HEK293 (cell line): ENCODE results near the gene FGFR2.

ENCODE experiments used
- CTCF ChIA-PET: fragments of 350-600 bp; formaldehyde crosslinking; extraction: SDS; loops from one replicate; lab custom pipeline; 2021; ENCODE audit warnings: antibody characterized with exemption; lab: Yijun Ruan, JAX
- POLR2A ChIA-PET: fragments of 300-600 bp; formaldehyde crosslinking; extraction: SDS; loops from one replicate; lab custom pipeline; 2020; ENCODE audit warnings: antibody characterized with exemption, inconsistent platforms; lab: Yijun Ruan, JAX
- H3K27ac ChIP-seq: fragments of 200-500 bp; sonication (Bioruptor generic); 2 replicates; pipeline ENCODE4 v1.5.1; 2014; ENCODE audit warnings: low read depth, low read length, control low read depth, inconsistent platforms; ENCODE audit errors: extremely low read depth
- H3K36me3 ChIP-seq, 2 experiments: fragments of 200-500 bp in 1 of 2; sonication (Bioruptor generic) in 1 of 2; 1 replicate in 1 of 2; 2 replicates in 1 of 2; pipeline ENCODE4 v1.5.1; 2014 to 2017; ENCODE audit warnings: inconsistent platforms in 2 of 2, low read length in 2 of 2; ENCODE audit not compliant: control insufficient read depth in 2 of 2, insufficient read depth in 1 of 2
- H3K4me1 ChIP-seq: fragments of 200-500 bp; sonication (Bioruptor generic); 2 replicates; pipeline ENCODE4 v1.5.1; 2014; ENCODE audit warnings: mild to moderate bottlenecking, low read length, inconsistent platforms; ENCODE audit not compliant: control insufficient read depth, insufficient read depth
- H3K4me3 ChIP-seq: 2 replicates; pipeline ENCODE4 v1.5.1; 2011; ENCODE audit warnings: low read depth, mild to moderate bottlenecking, control low read depth, low read length, moderate library complexity
- H3K9me3 ChIP-seq: fragments of 200-500 bp; sonication (Bioruptor generic); 2 replicates; pipeline ENCODE4 v1.5.1; 2014; ENCODE audit warnings: low read depth, low read length, inconsistent platforms; ENCODE audit not compliant: control insufficient read depth, insufficient read depth
- BCL11B ChIP-seq: fragments of 450-650 bp; formaldehyde crosslinking; IDR thresholded peaks from 2 replicates; pipeline ENCODE4 v1.5.1; 2016; ENCODE audit warnings: low read depth, missing biosample characterization, missing genetic modification characterization
- ELK4 ChIP-seq: IDR thresholded peaks from 2 replicates; pipeline ENCODE4 v1.6.1; 2011; ENCODE audit warnings: mild to moderate bottlenecking, low read depth, low read length, borderline replicate concordance
- GFI1B ChIP-seq: fragments of 450-650 bp; formaldehyde crosslinking; IDR thresholded peaks from 2 replicates; pipeline ENCODE4 v1.5.1; 2016; ENCODE audit warnings: missing biosample characterization, missing genetic modification characterization
- GLIS2 ChIP-seq: fragments of 450-650 bp; formaldehyde crosslinking; IDR thresholded peaks from 2 replicates; pipeline ENCODE4 v1.5.1; 2016; ENCODE audit warnings: missing biosample characterization, missing genetic modification characterization
- KLF1 ChIP-seq: fragments of 450-650 bp; formaldehyde crosslinking; IDR thresholded peaks from 2 replicates; pipeline ENCODE4 v1.5.1; 2016; ENCODE audit warnings: missing biosample characterization, missing genetic modification characterization
- OVOL3 ChIP-seq: fragments of 450-650 bp; formaldehyde crosslinking; IDR thresholded peaks from 2 replicates; pipeline ENCODE4 v1.5.1; 2016; ENCODE audit warnings: missing biosample characterization, missing genetic modification characterization
- TSHZ1 ChIP-seq: fragments of 450-650 bp; formaldehyde crosslinking; IDR thresholded peaks from 2 replicates; pipeline ENCODE4 v1.5.1; 2016; ENCODE audit warnings: missing biosample characterization, missing genetic modification characterization, borderline replicate concordance
- ZBTB17 ChIP-seq: fragments of 450-650 bp; formaldehyde crosslinking; IDR thresholded peaks from 2 replicates; pipeline ENCODE4 v1.5.1; 2016; ENCODE audit warnings: missing biosample characterization, missing genetic modification characterization
- ZBTB21 ChIP-seq: fragments of 450-650 bp; formaldehyde crosslinking; IDR thresholded peaks from 2 replicates; pipeline ENCODE4 v1.5.1; 2017; ENCODE audit warnings: missing biosample characterization, missing genetic modification characterization
- ZBTB48 ChIP-seq: fragments of 450-650 bp; formaldehyde crosslinking; IDR thresholded peaks from 2 replicates; pipeline ENCODE4 v1.5.1; 2016; ENCODE audit warnings: missing biosample characterization, missing genetic modification characterization
- ZBTB49 ChIP-seq: fragments of 450-650 bp; formaldehyde crosslinking; IDR thresholded peaks from 2 replicates; pipeline ENCODE4 v1.5.1; 2016; ENCODE audit warnings: missing biosample characterization, missing genetic modification characterization, low read depth
- ZBTB6 ChIP-seq: fragments of 450-650 bp; formaldehyde crosslinking; IDR thresholded peaks from 2 replicates; pipeline ENCODE4 v1.5.1; 2017; ENCODE audit warnings: missing biosample characterization, missing genetic modification characterization
- ZBTB7A ChIP-seq: fragments of 450-650 bp; formaldehyde crosslinking; IDR thresholded peaks from 2 replicates; pipeline ENCODE4 v1.5.1; 2016; ENCODE audit warnings: low read depth, missing biosample characterization, missing genetic modification characterization
- ZFP69B ChIP-seq: fragments of 450-650 bp; formaldehyde crosslinking; IDR thresholded peaks from 2 replicates; pipeline ENCODE4 v1.5.1; 2016; ENCODE audit warnings: missing biosample characterization, missing genetic modification characterization
- ZNF112 ChIP-seq: fragments of 450-650 bp; formaldehyde crosslinking; IDR thresholded peaks from 2 replicates; pipeline ENCODE4 v1.5.0; 2017; ENCODE audit warnings: missing biosample characterization, missing genetic modification characterization
- ZNF2 ChIP-seq: fragments of 450-650 bp; formaldehyde crosslinking; IDR thresholded peaks from 2 replicates; pipeline ENCODE4 v1.5.1; 2016; ENCODE audit warnings: missing biosample characterization, missing genetic modification characterization
- ZNF23 ChIP-seq: fragments of 450-650 bp; formaldehyde crosslinking; IDR thresholded peaks from 2 replicates; pipeline ENCODE4 v1.5.1; 2016; ENCODE audit warnings: missing biosample characterization, missing genetic modification characterization, borderline replicate concordance
- ZNF37A ChIP-seq: fragments of 450-650 bp; IDR thresholded peaks from 2 replicates; pipeline ENCODE4 v1.5.1; 2018; ENCODE audit warnings: missing biosample characterization, missing genetic modification characterization
- ZNF433 ChIP-seq: fragments of 450-650 bp; formaldehyde crosslinking; IDR thresholded peaks from 2 replicates; pipeline ENCODE4 v1.5.1; 2016; ENCODE audit warnings: missing biosample characterization, missing genetic modification characterization, low read depth
- ZNF473 ChIP-seq: fragments of 450-650 bp; formaldehyde crosslinking; IDR thresholded peaks from 2 replicates; pipeline ENCODE4 v1.5.1; 2017; ENCODE audit warnings: missing biosample characterization, missing genetic modification characterization
- ZNF48 ChIP-seq: fragments of 450-650 bp; formaldehyde crosslinking; IDR thresholded peaks from 2 replicates; pipeline ENCODE4 v1.5.1; 2016; ENCODE audit warnings: missing biosample characterization, missing genetic modification characterization
- ZNF561 ChIP-seq: fragments of 450-650 bp; IDR thresholded peaks from 2 replicates; pipeline ENCODE4 v1.5.1; 2018; ENCODE audit warnings: missing biosample characterization, missing genetic modification characterization, borderline replicate concordance
- ZNF596 ChIP-seq: fragments of 450-650 bp; IDR thresholded peaks from 2 replicates; pipeline ENCODE4 v1.5.0; 2018; ENCODE audit warnings: missing biosample characterization, mild to moderate bottlenecking, missing genetic modification characterization, moderate library complexity
- ZNF623 ChIP-seq: fragments of 450-650 bp; formaldehyde crosslinking; IDR thresholded peaks from 2 replicates; pipeline ENCODE4 v1.5.1; 2016; ENCODE audit warnings: missing biosample characterization, missing genetic modification characterization
- ZNF747 ChIP-seq: fragments of 450-650 bp; formaldehyde crosslinking; IDR thresholded peaks from 2 replicates; pipeline ENCODE4 v1.5.1; 2016; ENCODE audit warnings: missing biosample characterization, missing genetic modification characterization
- ZNF776 ChIP-seq: fragments of 450-650 bp; formaldehyde crosslinking; IDR thresholded peaks from 2 replicates; pipeline ENCODE4 v1.5.0; 2017; ENCODE audit warnings: missing biosample characterization, missing genetic modification characterization, borderline replicate concordance
- ZNF777 ChIP-seq: fragments of 450-650 bp; formaldehyde crosslinking; IDR thresholded peaks from 2 replicates; pipeline ENCODE4 v1.5.1; 2017; ENCODE audit warnings: missing biosample characterization, missing genetic modification characterization, borderline replicate concordance
- ZSCAN4 ChIP-seq: fragments of 450-650 bp; formaldehyde crosslinking; IDR thresholded peaks from 2 replicates; pipeline ENCODE4 v1.5.1; 2017; ENCODE audit warnings: missing biosample characterization, missing genetic modification characterization
- ZSCAN5A ChIP-seq: fragments of 450-650 bp; formaldehyde crosslinking; IDR thresholded peaks from 2 replicates; pipeline ENCODE4 v1.5.1; 2016; ENCODE audit warnings: missing biosample characterization, missing genetic modification characterization

Gene FGFR2

GRCh38 chr10:121590772-121591171, 7.5 kb downstream of the FGFR2 start:
- Histone ChIP-seq H3K27ac (no peak overlapping the region), H3K36me3 (peaks cover 0 to 28% of the 10 kb centered on the region in 2 experiments)
- TF ChIP-seq ZNF433, result no peak
- 0 out of 2 replicates have a peak, but pooled peaks have one; percentile 28 for TF ChIP-seq ZSCAN4 (tag by site-specific recombination)
- TF ChIP-seq ZBTB6, result no peak
- no peak for TF ChIP-seq ZNF747 (tag by site-specific recombination)
- peak; percentile 43; the same call in 1 of the 2 replicates for TF ChIP-seq ZNF596
- TF ChIP-seq ZNF776 (tag by site-specific recombination), result no peak
- TF ChIP-seq ZNF37A (tag by site-specific recombination), result no peak
- no peak for TF ChIP-seq OVOL3 (tag by site-specific recombination)
- TF ChIP-seq ZBTB49, result no peak
- TF ChIP-seq ELK4, result no peak
- TF ChIP-seq ZNF112 (tag by site-specific recombination), result no peak
- TF ChIP-seq ZNF623, result no peak
- no peak for TF ChIP-seq GFI1B (tag by site-specific recombination)
- TF ChIP-seq GLIS2, result no peak
- 0 out of 2 replicates have a peak, but pooled peaks have one; percentile 15 for TF ChIP-seq TSHZ1 (tag by site-specific recombination)
- no peak for TF ChIP-seq BCL11B
- TF ChIP-seq ZSCAN5A, result no peak
- no peak for TF ChIP-seq ZNF473 (tag by site-specific recombination)
- TF ChIP-seq ZBTB48, result 0 out of 2 replicates have a peak, but pooled peaks have one; percentile 18
- no peak for TF ChIP-seq KLF1 (tag by site-specific recombination)
- TF ChIP-seq ZNF561 (tag by site-specific recombination), result no peak
- TF ChIP-seq ZBTB7A, result peak; percentile 40; the same call in 1 of the 2 replicates
- TF ChIP-seq ZNF777 (tag by site-specific recombination), result no peak
- TF ChIP-seq ZBTB21 (tag by site-specific recombination), result no peak
- no peak for TF ChIP-seq ZNF2
- no peak for TF ChIP-seq ZNF23 (tag by site-specific recombination)
- no peak for TF ChIP-seq ZFP69B (tag by site-specific recombination)
- no peak for TF ChIP-seq ZNF48
- no peak for TF ChIP-seq ZBTB17 (tag by site-specific recombination)
- TF ChIP-seq, all 188 proteins: peak for 5
- Histone ChIP-seq H3K4me1 (peaks cover 20% of the 10 kb centered on the region), H3K9me3 (no peaks in the 10 kb centered on the region), H3K4me3 (no peak overlapping the region)
- POLR2A ChIA-PET, result no interaction called here
- CTCF ChIA-PET, result interaction anchor here (1.4 kb wide), 1 partner anchor 89 kb away, joined by 3 read pairs; no protein-coding TSS in a partner anchor
